HG02973 (cell line): ENCODE results near the gene RIMS1.

Experiments used
- ATAC-seq: cut with Tn5 transposase; IDR thresholded peaks from one replicate; pipeline ENCODE4 v1.9.1; 2021; ENCODE audit warnings: moderate library complexity; ENCODE audit not compliant: unreplicated experiment

Gene RIMS1

DNA sequence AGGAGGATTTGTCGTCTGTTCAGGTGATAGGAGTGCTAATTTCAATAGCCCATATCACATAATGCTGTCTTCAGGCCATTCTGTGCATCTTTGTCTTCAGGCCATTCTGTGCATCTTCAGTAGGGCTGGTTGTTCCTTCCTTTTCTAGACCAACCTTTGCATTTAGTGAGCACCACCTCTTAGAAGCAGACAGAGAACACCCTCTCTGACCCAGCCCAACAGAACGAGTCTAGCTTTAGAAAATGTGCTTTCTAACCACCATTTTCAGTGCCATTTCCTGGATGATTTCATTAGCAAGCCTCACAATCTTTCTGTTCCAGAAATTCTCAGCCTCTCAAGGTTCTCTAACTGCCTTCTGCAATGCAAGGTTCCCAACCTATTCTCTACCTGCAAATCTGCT is 520.2 kb downstream of the RIMS1 start:
- no peak for ATAC-seq

DNA sequence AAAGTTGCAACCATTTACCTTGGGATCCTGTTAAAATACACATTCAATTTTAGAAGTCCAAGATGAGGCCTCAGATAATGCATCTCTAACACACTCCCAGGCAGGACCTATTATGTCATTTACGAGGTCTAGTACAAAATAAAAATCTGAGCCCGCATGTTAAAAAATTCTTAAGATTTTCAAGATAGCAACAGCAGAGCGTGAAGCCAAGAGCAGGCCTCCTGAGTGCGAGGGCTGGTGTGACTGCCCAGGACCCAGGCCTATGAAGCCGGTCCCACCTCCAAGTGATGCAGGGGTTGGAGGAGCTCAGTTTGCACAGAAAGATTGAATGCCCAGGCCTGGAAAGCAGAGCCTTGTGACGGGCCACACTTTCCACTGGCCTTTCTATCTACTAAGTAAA is 524.4 kb downstream of the RIMS1 start:
- no peak for ATAC-seq

DNA sequence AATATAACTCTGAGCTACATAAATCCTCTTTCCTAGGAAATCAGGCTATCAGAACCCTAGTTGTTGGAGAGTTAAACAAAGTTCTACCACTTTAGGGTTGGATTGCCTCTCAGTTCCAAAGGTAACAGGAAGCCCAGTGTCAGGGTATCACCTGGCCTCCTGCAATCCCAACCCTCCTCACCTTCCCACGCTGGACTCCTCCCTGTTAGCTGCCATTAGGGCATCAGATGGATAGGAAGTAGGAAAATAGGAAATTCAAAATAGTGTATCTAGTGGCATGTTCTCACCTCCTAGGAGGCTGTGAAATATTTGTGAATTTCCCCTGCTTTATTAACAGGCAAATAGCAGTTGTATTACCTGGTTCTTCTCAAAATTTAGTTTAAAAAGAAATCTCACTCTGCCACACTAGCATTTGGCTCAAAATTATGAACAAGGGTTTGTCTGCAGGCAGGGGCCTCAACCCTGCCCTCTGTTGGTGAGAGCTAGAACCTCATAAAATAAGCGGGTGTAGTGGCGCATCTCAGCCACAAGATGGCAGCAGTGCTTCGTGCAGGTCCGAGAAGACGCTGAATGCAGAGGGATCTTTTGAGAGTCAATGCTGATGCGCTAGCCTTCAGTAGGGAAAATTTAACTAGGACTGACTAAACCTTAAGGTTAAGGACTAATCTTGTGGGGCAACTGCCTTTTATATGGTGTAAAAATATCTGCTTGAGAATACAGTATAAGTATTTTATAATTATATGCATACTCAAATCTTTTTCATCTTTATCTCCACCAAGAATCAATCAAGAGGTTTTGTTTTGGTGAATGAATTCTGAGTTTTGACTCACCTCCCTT is 525.7 kb downstream of the RIMS1 start:
- ATAC-seq, result peak; percentile 83

DNA sequence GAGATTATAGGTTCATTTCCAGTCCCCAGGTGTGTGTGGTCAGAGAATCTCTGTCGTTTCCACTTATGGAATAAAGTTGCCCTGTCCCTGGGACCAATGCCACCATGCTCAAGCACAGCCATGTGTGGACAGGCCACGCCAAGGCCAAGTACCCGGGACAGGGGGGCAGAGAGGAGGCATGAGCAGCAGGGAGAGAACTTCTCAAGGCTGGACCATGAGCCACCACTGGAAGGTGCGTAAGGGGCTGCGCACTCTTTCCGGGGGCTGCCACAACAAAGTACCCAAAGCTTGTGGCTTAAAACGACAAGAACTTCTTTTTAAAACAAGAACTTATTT is 526.3 kb downstream of the RIMS1 start:
- no peak for ATAC-seq

DNA sequence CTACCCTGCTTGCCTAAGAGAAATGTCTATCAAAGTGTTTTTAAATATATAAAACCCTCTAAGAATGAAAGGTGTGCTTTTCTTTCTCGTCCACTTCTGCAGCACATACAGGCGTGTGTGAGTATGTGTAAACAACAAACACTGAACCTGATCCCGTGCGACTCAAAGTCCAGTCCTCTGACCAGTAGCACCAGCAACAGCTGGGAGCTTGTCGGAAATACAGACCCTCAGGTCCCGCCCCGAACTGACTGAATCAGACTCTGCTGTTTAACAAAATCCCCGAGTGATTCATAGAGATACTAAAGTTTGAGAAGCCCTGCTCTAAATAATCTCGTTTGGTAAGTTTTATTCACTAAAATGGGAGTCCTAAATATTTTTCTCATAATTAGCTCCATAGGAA is 527.5 kb downstream of the RIMS1 start:
- no peak for ATAC-seq

DNA sequence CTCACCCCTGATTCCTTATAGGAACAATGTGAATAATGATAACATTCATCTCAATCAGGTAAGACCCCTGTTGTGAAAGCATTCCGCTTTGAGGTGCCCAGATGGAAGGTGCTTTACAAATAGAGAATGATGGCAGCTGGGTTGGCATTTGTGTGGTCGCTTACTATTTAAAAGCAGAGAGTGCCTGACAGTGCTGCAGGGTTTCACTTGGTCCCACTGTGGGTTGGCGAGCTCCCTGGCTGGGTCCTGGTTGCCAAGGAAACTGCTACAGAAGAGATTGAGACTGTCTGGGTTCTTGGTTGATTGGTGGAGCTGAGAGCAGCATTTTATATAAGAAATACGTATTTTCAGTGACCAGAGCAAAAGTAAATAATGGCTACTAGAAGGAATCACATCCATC is 528.3 kb downstream of the RIMS1 start:
- no peak for ATAC-seq

DNA sequence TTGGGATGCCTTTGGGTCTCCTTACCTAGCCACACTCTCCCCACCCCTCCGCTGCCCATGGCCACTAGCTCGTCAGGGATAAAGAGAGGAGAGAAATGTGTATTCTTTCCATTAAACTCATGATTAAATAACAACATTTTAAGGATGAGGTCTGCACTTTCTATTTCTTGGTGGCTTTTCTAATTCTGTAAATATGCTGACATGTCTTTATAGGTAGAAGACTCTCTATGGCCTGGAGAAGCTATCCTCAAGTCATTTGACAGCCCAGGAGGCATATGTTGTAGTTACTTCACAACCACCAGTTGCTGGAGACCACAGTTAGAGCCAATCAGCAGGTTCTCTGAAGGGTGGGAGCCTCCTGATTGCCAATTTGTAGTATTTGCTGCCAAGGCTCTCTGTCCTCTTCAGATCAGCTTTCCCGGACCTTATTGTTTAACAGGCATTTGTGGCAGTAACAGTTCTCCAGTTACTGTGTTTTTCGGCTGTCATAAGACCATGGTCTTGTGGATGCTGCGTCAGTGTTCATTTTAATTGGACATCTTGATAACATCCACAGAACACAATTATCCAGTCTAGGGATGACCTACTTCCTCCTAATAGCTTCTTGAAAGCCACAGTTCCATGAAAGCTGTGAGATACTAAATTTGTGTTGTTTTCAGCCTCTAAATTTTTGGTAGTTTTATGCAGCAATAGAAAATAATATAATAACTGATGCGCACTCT is 530.6 kb downstream of the RIMS1 start:
- no peak for ATAC-seq

DNA sequence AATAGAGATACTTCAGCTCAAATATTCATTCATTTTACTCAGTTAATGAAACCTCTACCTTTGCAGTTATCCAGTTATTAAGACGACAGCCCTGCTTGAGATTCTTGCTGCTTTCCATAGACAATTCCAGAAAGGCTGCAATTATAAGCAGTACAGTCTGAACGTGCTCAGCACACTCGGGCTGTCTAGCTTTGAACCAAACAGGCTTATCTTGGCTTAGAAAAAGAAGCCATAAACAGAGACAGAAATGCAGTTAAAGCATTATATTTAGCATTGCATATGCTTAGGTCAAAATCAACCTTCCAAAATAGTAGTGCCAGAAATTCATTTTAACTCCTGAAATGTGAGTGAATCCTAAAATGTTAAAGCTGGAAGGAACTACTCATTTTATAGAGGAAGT is 531.4 kb downstream of the RIMS1 start:
- no peak for ATAC-seq

DNA sequence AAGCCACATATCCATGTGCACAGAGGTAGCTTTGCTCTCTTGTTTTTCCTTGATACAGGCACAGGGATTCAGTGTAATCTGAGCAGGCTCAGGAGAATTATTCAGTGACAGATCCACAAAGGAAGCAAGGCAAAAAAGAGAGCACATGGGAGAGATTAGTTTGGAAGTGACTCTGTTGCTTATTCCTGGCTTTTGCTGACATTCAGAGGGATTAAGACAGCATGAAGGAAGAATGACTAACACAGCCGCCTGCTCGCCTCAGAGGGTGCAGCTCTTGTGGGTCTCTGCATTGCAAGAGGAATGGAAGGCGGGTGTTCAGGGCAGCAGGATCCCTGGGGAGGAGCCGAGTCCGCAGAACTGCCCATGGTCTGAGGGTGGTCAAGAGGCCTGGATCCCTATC is 532.1 kb downstream of the RIMS1 start:
- ATAC-seq, result no peak

DNA sequence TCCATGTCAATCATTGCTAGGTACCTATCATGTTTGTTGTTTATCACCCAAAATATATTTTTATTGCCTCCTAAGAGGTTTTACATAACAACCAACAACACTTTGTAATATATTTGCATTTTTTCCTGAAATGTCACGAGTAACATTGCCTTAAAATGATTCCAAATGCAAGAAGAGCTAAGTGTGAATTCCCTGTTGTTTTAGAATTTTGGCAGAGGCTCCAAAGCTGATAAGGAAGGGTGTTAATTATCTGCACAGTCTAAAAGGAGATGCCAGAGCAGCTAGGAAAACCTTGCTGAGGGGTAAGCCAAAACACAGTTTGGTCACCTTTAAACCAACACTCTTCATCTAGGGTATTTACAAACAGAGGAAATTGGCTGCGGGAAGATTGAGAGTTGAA is 533.6 kb downstream of the RIMS1 start:
- ATAC-seq, result no peak

DNA sequence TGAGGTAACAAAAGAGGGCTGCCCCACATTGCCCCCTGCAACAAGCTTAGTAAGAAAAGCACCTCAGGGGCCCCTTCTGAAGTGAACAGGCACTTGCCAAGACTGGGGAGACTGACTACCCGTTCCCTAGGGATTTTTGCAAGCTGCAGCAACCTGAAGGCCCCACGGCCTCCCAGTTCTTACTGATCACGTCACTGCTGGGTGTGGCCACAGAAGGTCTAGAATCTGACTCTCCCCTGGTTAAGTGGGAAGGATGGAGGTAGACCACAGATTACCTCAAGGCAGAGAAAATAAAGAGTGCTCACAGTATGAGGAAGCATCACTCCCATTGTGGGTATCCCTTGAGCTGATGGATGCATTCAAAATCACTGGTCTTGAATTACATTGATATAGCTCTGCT is 534.1 kb downstream of the RIMS1 start:
- ATAC-seq, result no peak

DNA sequence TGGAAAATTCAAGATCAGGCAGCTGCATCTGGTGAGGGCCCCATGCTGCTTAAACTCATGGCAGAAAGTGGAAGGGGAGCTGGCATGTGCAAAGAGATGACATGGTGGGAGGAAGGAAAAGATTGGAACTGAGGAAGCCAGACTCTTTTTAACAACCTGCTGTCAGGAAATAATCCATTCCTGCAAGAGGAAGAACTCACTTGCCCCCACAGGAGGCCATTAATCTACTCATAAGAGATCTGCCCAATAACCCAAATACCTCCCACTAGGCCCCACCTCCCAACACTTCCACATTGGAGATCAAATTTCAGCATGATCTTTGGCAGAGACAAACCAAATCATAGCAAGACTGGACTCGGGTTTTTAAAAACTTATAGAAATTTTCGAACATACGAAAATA is 535.0 kb downstream of the RIMS1 start:
- ATAC-seq, result no peak

DNA sequence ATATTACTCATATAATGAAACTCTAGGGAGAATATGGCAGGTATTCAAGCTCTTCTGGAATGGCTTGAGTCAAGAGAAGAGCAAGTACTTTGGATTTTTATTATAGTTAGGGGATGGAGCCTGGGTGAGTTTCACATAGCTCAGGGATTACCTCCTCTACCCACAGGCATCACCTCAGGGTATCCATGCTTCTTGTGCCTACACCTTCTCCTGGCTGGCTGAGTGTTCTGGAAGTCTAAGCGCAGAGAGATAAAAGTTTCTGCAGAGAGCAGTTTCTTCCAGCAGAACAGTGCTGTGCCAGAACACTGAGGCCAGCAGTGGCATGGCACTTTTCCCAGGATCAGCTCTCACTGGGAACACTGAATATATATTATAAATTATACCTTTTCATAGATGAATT is 535.8 kb downstream of the RIMS1 start:
- no peak for ATAC-seq

DNA sequence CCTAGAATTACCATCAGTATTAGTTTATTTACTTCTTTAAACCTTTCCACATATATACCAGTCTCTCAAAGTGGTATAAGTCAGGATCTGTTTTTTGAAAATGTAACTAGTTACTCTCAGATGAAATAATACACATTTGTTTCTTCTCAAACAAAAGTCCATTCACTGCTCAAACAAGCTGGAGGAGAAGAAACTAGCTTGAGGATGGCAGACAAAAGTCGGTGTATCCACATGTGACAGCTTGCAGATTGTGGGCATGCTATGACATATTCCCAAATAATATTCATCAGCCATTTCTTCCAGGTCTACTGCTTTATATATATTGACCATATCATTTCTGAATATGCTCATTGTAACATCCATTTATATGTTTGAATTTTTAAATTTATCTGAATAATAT is 538.1 kb downstream of the RIMS1 start:
- ATAC-seq, result no peak

DNA sequence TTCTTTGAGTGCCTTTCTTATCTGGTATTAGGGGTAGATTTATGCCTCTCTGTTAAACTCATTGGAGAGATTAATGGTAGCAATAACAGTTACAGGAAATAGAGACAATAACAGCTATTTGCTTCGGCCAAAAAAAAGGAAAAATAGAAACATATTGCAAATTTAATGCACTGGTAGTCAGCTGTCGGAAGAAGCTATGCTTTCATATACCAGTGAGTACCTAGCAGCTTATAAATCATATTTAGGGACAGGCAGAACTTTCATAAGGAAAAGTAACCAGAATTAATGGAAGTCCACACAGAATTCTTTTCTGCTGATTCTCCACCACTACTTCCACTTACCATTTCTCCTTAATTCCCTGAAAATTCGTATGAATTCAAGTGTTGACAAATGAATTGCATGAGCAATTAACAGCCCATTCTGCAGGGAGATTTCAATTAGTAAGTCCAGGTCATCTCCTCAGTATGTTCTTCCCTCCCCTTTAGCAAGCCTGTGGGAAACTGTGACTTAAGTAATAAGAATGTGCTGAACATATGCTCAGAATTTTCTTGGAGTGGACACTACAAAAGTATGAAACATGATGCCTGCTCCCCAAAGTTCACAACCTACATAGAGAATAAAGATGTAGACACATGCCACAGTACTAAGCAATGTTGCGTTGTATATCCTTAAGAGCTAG is 538.8 kb downstream of the RIMS1 start:
- ATAC-seq, result no peak

DNA sequence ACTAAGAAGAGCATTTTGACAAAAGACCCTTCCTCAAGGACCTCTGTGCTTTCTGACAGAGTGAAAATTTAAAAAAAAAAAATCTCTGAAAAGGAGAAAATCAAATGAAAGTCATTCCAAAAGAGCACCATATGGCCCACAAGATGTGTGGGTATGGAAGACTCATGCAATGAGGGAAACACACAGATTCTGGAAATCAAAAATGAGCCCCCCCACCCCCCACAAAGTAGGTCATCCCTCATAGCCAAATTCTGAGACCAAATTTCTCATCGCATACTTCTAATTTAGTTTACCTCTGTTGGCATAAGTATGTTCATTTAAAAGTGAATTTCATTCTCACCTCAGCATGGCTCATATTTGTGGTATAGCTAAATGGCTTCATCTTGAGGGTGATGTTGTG is 554.3 kb downstream of the RIMS1 start:
- ATAC-seq, result no peak

DNA sequence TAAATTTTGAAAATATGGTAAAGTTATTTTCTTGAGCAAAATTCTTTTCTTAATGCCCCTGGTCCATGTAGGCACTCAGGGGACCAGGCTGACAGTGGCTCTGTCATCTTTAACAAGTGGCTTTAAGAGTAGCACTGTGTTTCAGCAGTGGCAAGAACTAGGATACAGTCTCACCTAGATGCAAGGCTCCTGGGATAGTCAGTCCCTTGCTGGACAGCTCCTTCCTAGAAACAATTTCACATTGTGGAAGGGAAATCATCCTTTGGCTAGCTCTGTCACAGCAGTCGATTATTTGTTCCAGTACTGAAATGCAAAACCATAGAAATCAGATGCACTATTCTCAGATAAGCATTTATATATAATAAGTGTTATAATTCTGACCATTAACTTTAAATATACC is 560.1 kb downstream of the RIMS1 start:
- no peak for ATAC-seq
